CD14-positive monocyte (primary cell): ENCODE results near the gene ASAP3. TPM values are rescaled to one million over a fixed set of nuclear protein-coding genes. Genes with fewer than 3 reads are reported as not detected.

Experiments
- DNase-seq, 3 donors: peaks; one replicate each; pipeline ENCODE4 v3.0.0-alpha.2; 2011 to 2022
- H2AFZ ChIP-seq: 2 replicates; pipeline ENCODE4 v1.6.0; 2012; ENCODE audit warnings: mild to moderate bottlenecking, low read depth, low read length, inconsistent platforms; ENCODE audit not compliant: insufficient read depth, poor library complexity, severe bottlenecking
- H3K27ac ChIP-seq, 2 donors: 1 replicate in 1 of 2; 2 replicates in 1 of 2; pipeline ENCODE4 v1.5.1; 2012 to 2013; ENCODE audit warnings: low read length in 2 of 2, control low read depth in 1 of 2, inconsistent platforms in 1 of 2, low read depth in 1 of 2, mild to moderate bottlenecking in 1 of 2
- H3K27me3 ChIP-seq, 2 donors: one replicate each; pipeline versions ENCODE4 v1.6.0 to v1.6.1; 2011 to 2013; ENCODE audit warnings: low read length in 2 of 2; ENCODE audit not compliant: control insufficient read depth in 2 of 2, insufficient read depth in 2 of 2
- H3K36me3 ChIP-seq, 2 donors: replicated peaks in 1 of 2; 1 replicate in 1 of 2; 2 replicates in 1 of 2; pipeline versions ENCODE4 v1.5.1 to v1.6.1; 2012 to 2013; ENCODE audit warnings: low read length in 2 of 2, control low read depth in 1 of 2, inconsistent platforms in 1 of 2, mild to moderate bottlenecking in 1 of 2; ENCODE audit not compliant: insufficient read depth in 2 of 2, control insufficient read depth in 1 of 2
- H3K4me1 ChIP-seq, 2 donors: 1 replicate in 1 of 2; 2 replicates in 1 of 2; pipeline versions ENCODE4 v1.5.1 to v1.6.1; 2012 to 2013; ENCODE audit warnings: low read length in 2 of 2, control low read depth in 1 of 2, inconsistent platforms in 1 of 2, mild to moderate bottlenecking in 1 of 2, moderate library complexity in 1 of 2; ENCODE audit not compliant: insufficient read depth in 2 of 2, control insufficient read depth in 1 of 2
- H3K4me2 ChIP-seq: replicated peaks from 2 replicates; pipeline ENCODE3; 2012; ENCODE audit warnings: low read length, moderate library complexity, mild to moderate bottlenecking; ENCODE audit not compliant: poor library complexity, severe bottlenecking; ENCODE audit errors: extremely low read depth
- H3K4me3 ChIP-seq, 3 experiments: fragments of 200-600 bp in 1 of 3; sonication (generic) in 1 of 3; replicated peaks in 1 of 3; 1 replicate in 2 of 3; 2 replicates in 1 of 3; pipeline ENCODE4 v1.5.1; 2011 to 2013; ENCODE audit warnings: low read length in 3 of 3, mild to moderate bottlenecking in 3 of 3, control low read depth in 2 of 3, low read depth in 2 of 3, inconsistent platforms in 1 of 3, moderate library complexity in 1 of 3
- H3K79me2 ChIP-seq: 2 replicates; pipeline ENCODE4 v1.6.0; 2012; ENCODE audit warnings: mild to moderate bottlenecking, control low read depth, inconsistent platforms, low read length, moderate library complexity; ENCODE audit not compliant: insufficient read depth
- H3K9ac ChIP-seq: 2 replicates; pipeline ENCODE4 v1.6.0; 2017; ENCODE audit warnings: low read length, mild to moderate bottlenecking; ENCODE audit not compliant: insufficient read depth, poor library complexity, severe bottlenecking
- H3K9me3 ChIP-seq, 2 donors: replicated peaks in 1 of 2; 1 replicate in 1 of 2; 2 replicates in 1 of 2; pipeline versions ENCODE4 v1.5.1 to v1.6.1; 2012 to 2013; ENCODE audit warnings: low read length in 2 of 2, control low read depth in 1 of 2; ENCODE audit not compliant: control insufficient read depth in 1 of 2, insufficient read depth in 1 of 2
- H4K20me1 ChIP-seq: 2 replicates; pipeline ENCODE4 v1.6.0; 2012; ENCODE audit warnings: mild to moderate bottlenecking, low read length, control low read depth, moderate library complexity; ENCODE audit not compliant: insufficient read depth
- H3K27ac Mint-ChIP-seq, 7 donors: one replicate each; pipeline ENCODE4 v1.8.0; 2020; ENCODE audit warnings: mild to moderate bottlenecking in 7 of 7, mixed read lengths in 7 of 7, moderate library complexity in 6 of 7, inconsistent platforms in 2 of 7
- H3K27me3 Mint-ChIP-seq, 3 donors: one replicate each; pipeline ENCODE4 v1.8.0; 2021 to 2022; ENCODE audit warnings: low read depth in 3 of 3, mild to moderate bottlenecking in 3 of 3, mixed read lengths in 3 of 3, moderate library complexity in 3 of 3, inconsistent platforms in 1 of 3
- H3K36me3 Mint-ChIP-seq, 2 donors: one replicate each; pipeline ENCODE4 v1.8.0; 2020; ENCODE audit warnings: mixed read lengths in 2 of 2, inconsistent platforms in 1 of 2, mild to moderate bottlenecking in 1 of 2
- H3K4me1 Mint-ChIP-seq: one replicate; pipeline ENCODE4 v1.8.0; 2020; ENCODE audit warnings: mild to moderate bottlenecking, mixed read lengths
- H3K4me3 Mint-ChIP-seq, 2 donors: one replicate each; pipeline ENCODE4 v1.8.0; 2020; ENCODE audit warnings: mild to moderate bottlenecking in 2 of 2, mixed read lengths in 2 of 2, moderate library complexity in 1 of 2
- H3K9me3 Mint-ChIP-seq, 7 donors: one replicate each; pipeline ENCODE4 v1.8.0; 2020 to 2022; ENCODE audit warnings: mixed read lengths in 7 of 7, mild to moderate bottlenecking in 6 of 7, moderate library complexity in 6 of 7, inconsistent platforms in 2 of 7
- WGBS: methylation state at CpG from one replicate; pipeline ENCODE4 v1.1.5; 2013; ENCODE audit warnings: missing lambda C conversion rate; ENCODE audit not compliant: insufficient coverage; 5-methylcytosine and 5-hydroxymethylcytosine counted together
- intact Hi-C, 2 donors: fragments of 100-400 bp; cut with micrococcal nuclease; formaldehyde crosslinking; loops; one replicate each; pipeline versions ENCODE4 v1.15.0 to v1.15.1; 2023
- polyA plus RNA-seq, 3 donors: library from polyadenylated mRNA; depleted of rRNA in 1 of 3; unstranded in 2 of 3; stranded (reverse) in 1 of 3; fragments of 300-500 nt in 2 of 3; fragments of >200 nt in 1 of 3; fragmentation: Illumina TruSeq in 2 of 3; gene quantifications; 1 replicate in 2 of 3; 2 replicates in 1 of 3; pipeline ENCODE4 v1.2.3, GENCODE V29; 2012 to 2021
- TF ChIP-seq, protein P1 (sequence below): fragments of 200-600 bp; IDR thresholded peaks from one replicate; pipeline ENCODE4 v1.8.0; 2022; ENCODE audit warnings: antibody characterized with exemption, mild to moderate bottlenecking

The ASAP3 gene
- polyA plus RNA-seq, 3 donors: 0.27 to 1.1 TPM; not detected in 1

DNA sequence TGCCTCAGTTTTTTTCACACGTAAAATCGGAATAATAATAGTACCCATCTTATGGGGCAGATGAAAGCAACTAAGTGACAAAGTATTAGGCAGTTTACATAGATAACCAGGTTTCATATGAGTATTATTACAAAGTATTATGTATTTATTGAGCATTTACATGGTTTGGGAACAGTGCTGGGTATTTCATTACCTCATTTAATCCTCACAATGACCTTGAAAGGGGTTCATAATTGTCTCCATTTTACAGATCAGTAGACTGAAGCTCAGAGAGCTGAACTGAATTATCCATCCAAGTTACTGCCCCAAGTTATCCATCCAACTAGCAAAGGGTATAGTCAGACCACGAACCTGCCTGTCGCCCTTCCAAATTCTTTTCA is 80.6 kb downstream of the ASAP3 start:
- no peak for DNase-seq
- Mint-ChIP-seq H3K36me3 (no peaks in the 10 kb centered on the region), H3K9me3 (no peaks in the 10 kb centered on the region), H3K4me3 (peak overlapping the region in 1 of 2 donors; percentile 59), H3K27ac (peak overlapping the region in 4 of 7 donors; percentile 60 to 93 (median 82)), H3K27me3 (peaks cover 0 to 1% (median 0%) of the 10 kb centered on the region in 3 donors), H3K4me1 (peaks cover 43% of the 10 kb centered on the region)
- Histone ChIP-seq H3K36me3 (no peaks in the 10 kb centered on the region), H3K4me1 (peaks cover 32 to 38% of the 10 kb centered on the region in 2 donors), H2AFZ (peak overlapping the region; percentile 51), H3K4me3 (peak overlapping the region in 1 of 3 experiments; percentile 46), H3K9ac (no peak overlapping the region), H4K20me1 (no peaks in the 10 kb centered on the region), H3K27me3 (no peaks in the 10 kb centered on the region), H3K9me3 (no peaks in the 10 kb centered on the region), H3K27ac (peak overlapping the region in 1 of 2 donors; percentile 82), H3K79me2 (no peaks in the 10 kb centered on the region), H3K4me2 (peak overlapping the region; percentile 55)
- intact Hi-C loops: loop anchor here in 1 of 2 donors (5.0 kb wide), 1 partner anchor 61 kb away; the partner anchor contains the start of gene HNRNPR
- 100% methylated on average over 1 of the region's 4 CpGs for WGBS
- TF ChIP-seq, protein P1, sequence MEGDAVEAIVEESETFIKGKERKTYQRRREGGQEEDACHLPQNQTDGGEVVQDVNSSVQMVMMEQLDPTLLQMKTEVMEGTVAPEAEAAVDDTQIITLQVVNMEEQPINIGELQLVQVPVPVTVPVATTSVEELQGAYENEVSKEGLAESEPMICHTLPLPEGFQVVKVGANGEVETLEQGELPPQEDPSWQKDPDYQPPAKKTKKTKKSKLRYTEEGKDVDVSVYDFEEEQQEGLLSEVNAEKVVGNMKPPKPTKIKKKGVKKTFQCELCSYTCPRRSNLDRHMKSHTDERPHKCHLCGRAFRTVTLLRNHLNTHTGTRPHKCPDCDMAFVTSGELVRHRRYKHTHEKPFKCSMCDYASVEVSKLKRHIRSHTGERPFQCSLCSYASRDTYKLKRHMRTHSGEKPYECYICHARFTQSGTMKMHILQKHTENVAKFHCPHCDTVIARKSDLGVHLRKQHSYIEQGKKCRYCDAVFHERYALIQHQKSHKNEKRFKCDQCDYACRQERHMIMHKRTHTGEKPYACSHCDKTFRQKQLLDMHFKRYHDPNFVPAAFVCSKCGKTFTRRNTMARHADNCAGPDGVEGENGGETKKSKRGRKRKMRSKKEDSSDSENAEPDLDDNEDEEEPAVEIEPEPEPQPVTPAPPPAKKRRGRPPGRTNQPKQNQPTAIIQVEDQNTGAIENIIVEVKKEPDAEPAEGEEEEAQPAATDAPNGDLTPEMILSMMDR: no peak

DNA sequence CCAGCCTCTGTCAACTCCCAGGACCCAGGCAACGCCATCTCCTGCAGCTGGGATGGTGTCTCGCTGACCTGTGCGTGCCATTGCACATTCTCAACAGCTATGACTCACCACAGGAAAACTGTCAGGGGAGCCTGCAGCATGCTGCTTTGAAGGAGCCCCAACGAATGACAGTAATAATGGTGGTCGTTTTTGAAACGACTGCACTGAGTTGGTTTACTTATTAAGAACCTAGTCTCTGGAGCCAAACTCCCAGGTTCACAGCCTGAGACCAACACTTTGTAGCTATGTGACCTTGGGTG is 81.0 kb downstream of the ASAP3 start:
- Histone ChIP-seq H3K9ac (peak overlapping the region; percentile 37), H3K27me3 (no peaks in the 10 kb centered on the region), H3K4me2 (peak overlapping the region; percentile 55), H3K4me1 (peaks cover 32 to 38% of the 10 kb centered on the region in 2 donors), H3K79me2 (no peaks in the 10 kb centered on the region), H3K36me3 (no peaks in the 10 kb centered on the region), H3K27ac (peak overlapping the region; percentile 57 to 82), H4K20me1 (no peaks in the 10 kb centered on the region), H2AFZ (peak overlapping the region; percentile 65), H3K4me3 (peak overlapping the region in 1 of 3 experiments; percentile 45), H3K9me3 (no peaks in the 10 kb centered on the region)
- DNase-seq: peak; percentile 47 to 77 (median 56)
- Mint-ChIP-seq H3K27me3 (peaks cover 0 to 1% (median 0%) of the 10 kb centered on the region in 3 donors), H3K36me3 (no peaks in the 10 kb centered on the region), H3K4me3 (no peak overlapping the region), H3K9me3 (no peaks in the 10 kb centered on the region), H3K27ac (peak overlapping the region; percentile 74 to 93 (median 89)), H3K4me1 (peaks cover 43% of the 10 kb centered on the region)
- 12% methylated on average over 3 of the region's 6 CpGs for WGBS
- intact Hi-C loops: loop anchor here in 1 of 2 donors (5.0 kb wide), 1 partner anchor 61 kb away; the partner anchor contains the start of gene HNRNPR
- TF ChIP-seq, protein P1: no peak
